ENCODE measurements around the gene NPIPB6.
"Not testable (repeated sequence)": the region's sequence is repeated elsewhere in the genome, so short reads cannot be mapped to it uniquely, and the experiment has no call there.

Gene NPIPB6

GRCh38 chr16:28363408-28363807 is at the start of gene NPIPB6:
TSS of gene NPIPB6 (minus strand) at chr16:28363508. CDS start at chr16:28362822, 686 bp downstream.
- no CpG with 5 or more reads among the region's 5 CpGs for WGBS (ENCODE audit: insufficient coverage, insufficient read length)
- not testable (repeated sequence) for H3K9me3 ChIP-seq (ENCODE audit: control insufficient read depth, insufficient read depth, low read length); H3K4me3 ChIP-seq (ENCODE audit: low read length); H3K4me1 ChIP-seq (ENCODE audit: control insufficient read depth, insufficient read depth, low read length); H3K27ac ChIP-seq (ENCODE audit: low read length); H3K36me3 ChIP-seq (ENCODE audit: control insufficient read depth, insufficient read depth, low read length); DNase-seq (ENCODE audit: low read depth, low spot score); H3K27me3 ChIP-seq (ENCODE audit: control insufficient read depth, insufficient read depth, low read length)

GRCh38 chr16:28403220-28404072 is 40.1 kb upstream of the NPIPB6 start, which contains the start of gene EIF3CL:
TSS of gene EIF3CL (minus strand) at chr16:28403841. CDS start at chr16:28403618, 223 bp downstream.
- not testable (repeated sequence) for DNase-seq (ENCODE audit: low read depth, low spot score); H3K4me1 ChIP-seq (ENCODE audit: control insufficient read depth, insufficient read depth, low read length); H3K27me3 ChIP-seq (ENCODE audit: control insufficient read depth, insufficient read depth, low read length); H3K9me3 ChIP-seq (ENCODE audit: control insufficient read depth, insufficient read depth, low read length); H3K27ac ChIP-seq (ENCODE audit: low read length); H3K36me3 ChIP-seq (ENCODE audit: control insufficient read depth, insufficient read depth, low read length)
- peak within 1 kb of the TSS; percentile 17; the same call in 1 of the 2 replicates for H3K4me3 ChIP-seq (ENCODE audit: low read length)
- WGBS (ENCODE audit: insufficient coverage, insufficient read length): no CpG with 5 or more reads among the region's 66 CpGs

GRCh38 chr16:28392054-28392453 is 28.7 kb upstream of the NPIPB6 start:
- not testable (repeated sequence) for H3K27ac ChIP-seq (ENCODE audit: low read length); DNase-seq (ENCODE audit: low read depth, low spot score); H3K4me1 ChIP-seq (ENCODE audit: control insufficient read depth, insufficient read depth, low read length); H3K9me3 ChIP-seq (ENCODE audit: control insufficient read depth, insufficient read depth, low read length); H3K4me3 ChIP-seq (ENCODE audit: low read length); H3K36me3 ChIP-seq (ENCODE audit: control insufficient read depth, insufficient read depth, low read length); H3K27me3 ChIP-seq (ENCODE audit: control insufficient read depth, insufficient read depth, low read length)
- WGBS (ENCODE audit: insufficient coverage, insufficient read length): no CpG with 5 or more reads among the region's 5 CpGs

GRCh38 chr16:28382177-28382867 is 19.0 kb upstream of the NPIPB6 start:
- H3K27ac ChIP-seq (ENCODE audit: low read length); H3K36me3 ChIP-seq (ENCODE audit: control insufficient read depth, insufficient read depth, low read length); DNase-seq (ENCODE audit: low read depth, low spot score); H3K4me3 ChIP-seq (ENCODE audit: low read length); H3K27me3 ChIP-seq (ENCODE audit: control insufficient read depth, insufficient read depth, low read length); H3K4me1 ChIP-seq (ENCODE audit: control insufficient read depth, insufficient read depth, low read length); H3K9me3 ChIP-seq (ENCODE audit: control insufficient read depth, insufficient read depth, low read length): not testable (repeated sequence)
- WGBS (ENCODE audit: insufficient coverage, insufficient read length): no CpG with 5 or more reads among the region's 10 CpGs

- H3K27me3 ChIP-seq (ENCODE audit: control insufficient read depth, insufficient read depth, low read length); H3K27ac ChIP-seq (ENCODE audit: low read length): not testable (repeated sequence)
- no CpG with 5 or more reads among the region's 10 CpGs for WGBS (ENCODE audit: insufficient coverage, insufficient read length)
These were observed 14.5 kb upstream of the NPIPB6 start for GRCh38 chr16:28377822-28378221.

GRCh38 chr16:28377108-28377625 is 13.9 kb upstream of the NPIPB6 start:
- not testable (repeated sequence) for H3K27me3 ChIP-seq (ENCODE audit: control insufficient read depth, insufficient read depth, low read length); H3K27ac ChIP-seq (ENCODE audit: low read length); H3K36me3 ChIP-seq (ENCODE audit: control insufficient read depth, insufficient read depth, low read length); H3K4me1 ChIP-seq (ENCODE audit: control insufficient read depth, insufficient read depth, low read length); H3K4me3 ChIP-seq (ENCODE audit: low read length); DNase-seq (ENCODE audit: low read depth, low spot score); H3K9me3 ChIP-seq (ENCODE audit: control insufficient read depth, insufficient read depth, low read length)
- WGBS (ENCODE audit: insufficient coverage, insufficient read length): no CpG with 5 or more reads among the region's 38 CpGs

More at GRCh38 chr16:28377822-28378221, 14.5 kb upstream of the NPIPB6 start:
- not testable (repeated sequence) for H3K4me1 ChIP-seq (ENCODE audit: control insufficient read depth, insufficient read depth, low read length); H3K4me3 ChIP-seq (ENCODE audit: low read length); H3K9me3 ChIP-seq (ENCODE audit: control insufficient read depth, insufficient read depth, low read length); H3K36me3 ChIP-seq (ENCODE audit: control insufficient read depth, insufficient read depth, low read length); DNase-seq (ENCODE audit: low read depth, low spot score)

- not testable (repeated sequence) for DNase-seq (ENCODE audit: low read depth, low spot score); H3K4me3 ChIP-seq (ENCODE audit: low read length); H3K36me3 ChIP-seq (ENCODE audit: control insufficient read depth, insufficient read depth, low read length); H3K4me1 ChIP-seq (ENCODE audit: control insufficient read depth, insufficient read depth, low read length); H3K9me3 ChIP-seq (ENCODE audit: control insufficient read depth, insufficient read depth, low read length); H3K27ac ChIP-seq (ENCODE audit: low read length); H3K27me3 ChIP-seq (ENCODE audit: control insufficient read depth, insufficient read depth, low read length)
- WGBS (ENCODE audit: insufficient coverage, insufficient read length): no CpG with 5 or more reads among the region's 8 CpGs
These were observed 11.8 kb upstream of the NPIPB6 start for GRCh38 chr16:28375115-28375514.

- not testable (repeated sequence) for H3K4me3 ChIP-seq (ENCODE audit: low read length); H3K4me1 ChIP-seq (ENCODE audit: control insufficient read depth, insufficient read depth, low read length); H3K9me3 ChIP-seq (ENCODE audit: control insufficient read depth, insufficient read depth, low read length); H3K36me3 ChIP-seq (ENCODE audit: control insufficient read depth, insufficient read depth, low read length); H3K27me3 ChIP-seq (ENCODE audit: control insufficient read depth, insufficient read depth, low read length); H3K27ac ChIP-seq (ENCODE audit: low read length); DNase-seq (ENCODE audit: low read depth, low spot score)
- WGBS (ENCODE audit: insufficient coverage, insufficient read length): no CpG with 5 or more reads among the region's 25 CpGs
These were observed 11.0 kb upstream of the NPIPB6 start for GRCh38 chr16:28374281-28374680.

GRCh38 chr16:28367926-28368325 is 4.6 kb upstream of the NPIPB6 start:
- DNase-seq (ENCODE audit: low read depth, low spot score); H3K27ac ChIP-seq (ENCODE audit: low read length); H3K4me1 ChIP-seq (ENCODE audit: control insufficient read depth, insufficient read depth, low read length); H3K36me3 ChIP-seq (ENCODE audit: control insufficient read depth, insufficient read depth, low read length); H3K9me3 ChIP-seq (ENCODE audit: control insufficient read depth, insufficient read depth, low read length); H3K27me3 ChIP-seq (ENCODE audit: control insufficient read depth, insufficient read depth, low read length); H3K4me3 ChIP-seq (ENCODE audit: low read length): not testable (repeated sequence)
- no CpG with 5 or more reads among the region's 32 CpGs for WGBS (ENCODE audit: insufficient coverage, insufficient read length)

- H3K4me3 ChIP-seq (ENCODE audit: low read length): not testable (repeated sequence)
These were observed 1.2 kb upstream of the NPIPB6 start for GRCh38 chr16:28364268-28365173.

More at GRCh38 chr16:28364268-28365173, 1.2 kb upstream of the NPIPB6 start:
- not testable (repeated sequence) for H3K36me3 ChIP-seq (ENCODE audit: control insufficient read depth, insufficient read depth, low read length); H3K27me3 ChIP-seq (ENCODE audit: control insufficient read depth, insufficient read depth, low read length); H3K27ac ChIP-seq (ENCODE audit: low read length); H3K4me1 ChIP-seq (ENCODE audit: control insufficient read depth, insufficient read depth, low read length); H3K9me3 ChIP-seq (ENCODE audit: control insufficient read depth, insufficient read depth, low read length); DNase-seq (ENCODE audit: low read depth, low spot score)
- no CpG with 5 or more reads among the region's 75 CpGs for WGBS (ENCODE audit: insufficient coverage, insufficient read length)
